Vagina (tissue), 2 donors: ENCODE data around the gene PDE7B. TPM values are rescaled to one million over a fixed set of nuclear protein-coding genes. Genes with fewer than 3 reads are reported as not detected.

Source experiments
- DNase-seq, 2 donors: peaks; one replicate each; pipeline ENCODE4 v3.0.0-alpha.2; 2017; ENCODE audit errors: extremely low spot score in 2 of 2
- H3K27ac ChIP-seq: fragments of 200-600 bp; sonication (generic); one replicate; pipeline ENCODE4 v1.5.1; 2019
- H3K27me3 ChIP-seq: fragments of 200-600 bp; sonication (generic); one replicate; pipeline ENCODE4 v1.5.1; 2019
- H3K36me3 ChIP-seq, 2 donors: fragments of 200-600 bp; sonication (generic); one replicate each; pipeline ENCODE4 v1.5.1; 2017 to 2019
- H3K4me1 ChIP-seq: fragments of 200-600 bp; sonication (generic); one replicate; pipeline ENCODE4 v1.5.1; 2019
- H3K4me3 ChIP-seq, 2 donors: fragments of 200-600 bp; sonication (generic); 1 replicate in 1 of 2; 2 replicates in 1 of 2; pipeline ENCODE4 v1.5.1; 2016 to 2019
- H3K9me3 ChIP-seq: fragments of 200-600 bp; sonication (generic); one replicate; pipeline ENCODE4 v1.5.1; 2019
- POLR2A ChIP-seq, 2 donors: fragments of 450-650 bp; IDR thresholded peaks; one replicate each; pipeline ENCODE4 v1.6.1; 2017; ENCODE audit warnings: antibody characterized with exemption in 2 of 2, mild to moderate bottlenecking in 2 of 2, moderate library complexity in 2 of 2
- POLR2AphosphoS5 ChIP-seq, 2 donors: sonication (generic); formaldehyde crosslinking; IDR thresholded peaks; one replicate each; pipeline ENCODE4 v1.9.0; 2017; ENCODE audit warnings: antibody characterized with exemption in 2 of 2, mild to moderate bottlenecking in 2 of 2, low read depth in 1 of 2; ENCODE audit not compliant: insufficient read depth in 1 of 2
- intact Hi-C: fragments of 100-400 bp; cut with DNase I; formaldehyde crosslinking; loops from one replicate; pipeline ENCODE4 v1.15.1; 2023
- total RNA-seq: library from RNA; depleted of rRNA; stranded (reverse); fragments of >200 nt; gene quantifications from one replicate; pipeline ENCODE4 v1.2.3, GENCODE V29; 2016
- TF ChIP-seq, protein P1 (sequence below), 3 experiments: fragments of 450-650 bp in 2 of 3; fragments of 200-600 bp in 1 of 3; sonication (generic) in 1 of 3; IDR thresholded peaks; one replicate each; pipeline ENCODE4 v1.5.1; 2017 to 2019; ENCODE audit warnings: antibody characterized with exemption in 3 of 3, mild to moderate bottlenecking in 2 of 3, moderate library complexity in 2 of 3

Gene PDE7B
- total RNA-seq, 1 donor from 2014 or later = 6.9 TPM

GRCh38 chr6:135941275-135942025, 89.9 kb downstream of the PDE7B start:
- TF ChIP-seq, protein P1, sequence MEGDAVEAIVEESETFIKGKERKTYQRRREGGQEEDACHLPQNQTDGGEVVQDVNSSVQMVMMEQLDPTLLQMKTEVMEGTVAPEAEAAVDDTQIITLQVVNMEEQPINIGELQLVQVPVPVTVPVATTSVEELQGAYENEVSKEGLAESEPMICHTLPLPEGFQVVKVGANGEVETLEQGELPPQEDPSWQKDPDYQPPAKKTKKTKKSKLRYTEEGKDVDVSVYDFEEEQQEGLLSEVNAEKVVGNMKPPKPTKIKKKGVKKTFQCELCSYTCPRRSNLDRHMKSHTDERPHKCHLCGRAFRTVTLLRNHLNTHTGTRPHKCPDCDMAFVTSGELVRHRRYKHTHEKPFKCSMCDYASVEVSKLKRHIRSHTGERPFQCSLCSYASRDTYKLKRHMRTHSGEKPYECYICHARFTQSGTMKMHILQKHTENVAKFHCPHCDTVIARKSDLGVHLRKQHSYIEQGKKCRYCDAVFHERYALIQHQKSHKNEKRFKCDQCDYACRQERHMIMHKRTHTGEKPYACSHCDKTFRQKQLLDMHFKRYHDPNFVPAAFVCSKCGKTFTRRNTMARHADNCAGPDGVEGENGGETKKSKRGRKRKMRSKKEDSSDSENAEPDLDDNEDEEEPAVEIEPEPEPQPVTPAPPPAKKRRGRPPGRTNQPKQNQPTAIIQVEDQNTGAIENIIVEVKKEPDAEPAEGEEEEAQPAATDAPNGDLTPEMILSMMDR (IDR thresholded peaks at IDR 0.05) = no peak
- no peak for TF ChIP-seq POLR2AphosphoS5 (IDR thresholded peaks at IDR 0.05; ENCODE audit: insufficient read depth in 1 of 2, low read depth in 1 of 2)
- TF ChIP-seq POLR2A (IDR thresholded peaks at IDR 0.05) = no peak
- no peaks in the 10 kb centered on the region for H3K27me3 ChIP-seq
- no peak for DNase-seq
- no peak overlapping the region for H3K4me3 ChIP-seq
- peaks cover 8% of the 10 kb centered on the region for H3K4me1 ChIP-seq
- intact Hi-C loops = no loop called here
- no peaks in the 10 kb centered on the region for H3K36me3 ChIP-seq
- no peaks in the 10 kb centered on the region for H3K9me3 ChIP-seq
- no peak overlapping the region for H3K27ac ChIP-seq

DNA sequence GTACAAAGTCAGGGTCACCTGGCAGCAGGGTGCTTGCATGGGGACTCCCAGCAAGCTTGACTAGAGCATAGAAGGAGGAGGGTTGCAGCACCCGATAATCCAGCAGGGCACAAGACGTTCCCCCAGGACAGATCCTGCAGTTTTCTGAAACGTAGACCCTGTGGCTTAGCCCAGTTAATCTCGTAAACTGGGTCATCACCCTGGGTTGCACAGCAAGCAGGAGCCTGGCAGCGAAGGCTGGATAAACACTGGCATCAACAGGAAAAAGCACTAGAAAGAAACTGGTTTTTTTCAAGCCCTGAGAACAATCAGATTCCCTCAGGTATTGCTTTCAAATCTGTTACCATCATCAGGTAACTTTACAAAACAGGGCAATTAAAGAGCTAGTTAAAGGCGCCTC, 92.6 kb downstream of the PDE7B start:
- Histone ChIP-seq H3K27me3 (no peaks in the 10 kb centered on the region), H3K4me1 (peaks cover 4% of the 10 kb centered on the region), H3K4me3 (no peak overlapping the region), H3K27ac (no peak overlapping the region), H3K9me3 (no peaks in the 10 kb centered on the region), H3K36me3 (no peaks in the 10 kb centered on the region)
- intact Hi-C loops = no loop called here
- DNase-seq = no peak
- no peak for TF ChIP-seq POLR2A (IDR thresholded peaks at IDR 0.05)
- TF ChIP-seq POLR2AphosphoS5 (IDR thresholded peaks at IDR 0.05; ENCODE audit: insufficient read depth in 1 of 2, low read depth in 1 of 2) = no peak
- TF ChIP-seq, protein P1 (IDR thresholded peaks at IDR 0.05) = no peak

DNA sequence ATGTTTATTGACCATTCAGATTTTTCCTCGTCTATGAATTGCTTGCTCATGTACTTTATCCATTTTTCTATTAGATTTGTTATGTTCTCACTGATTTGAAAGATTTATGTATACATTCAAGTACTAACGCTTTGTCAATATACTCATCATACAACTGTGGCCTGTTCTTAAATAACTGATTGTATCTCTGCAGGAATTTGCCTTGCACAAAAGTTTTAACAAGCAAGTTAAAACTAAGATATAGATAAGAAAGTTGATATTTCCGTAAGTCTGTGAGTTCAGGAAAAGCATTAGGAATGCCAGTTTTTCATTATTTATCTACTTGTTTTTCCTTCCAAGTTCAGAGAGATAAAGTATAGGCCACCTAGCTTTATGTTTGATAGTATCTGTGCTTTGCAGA, 95.2 kb downstream of the PDE7B start:
- TF ChIP-seq POLR2AphosphoS5 (IDR thresholded peaks at IDR 0.05; ENCODE audit: insufficient read depth in 1 of 2, low read depth in 1 of 2) = no peak
- TF ChIP-seq POLR2A (IDR thresholded peaks at IDR 0.05) = no peak
- TF ChIP-seq, protein P1 (IDR thresholded peaks at IDR 0.05) = no peak
- intact Hi-C loops = no loop called here
- no peaks in the 10 kb centered on the region for H3K4me1 ChIP-seq
- no peak overlapping the region for H3K4me3 ChIP-seq
- no peaks in the 10 kb centered on the region for H3K36me3 ChIP-seq
- no peak overlapping the region for H3K27ac ChIP-seq
- no peak for DNase-seq
- no peaks in the 10 kb centered on the region for H3K9me3 ChIP-seq
- no peaks in the 10 kb centered on the region for H3K27me3 ChIP-seq

GRCh38 chr6:135950669-135951068, 99.2 kb downstream of the PDE7B start:
- intact Hi-C loops = no loop called here

DNA sequence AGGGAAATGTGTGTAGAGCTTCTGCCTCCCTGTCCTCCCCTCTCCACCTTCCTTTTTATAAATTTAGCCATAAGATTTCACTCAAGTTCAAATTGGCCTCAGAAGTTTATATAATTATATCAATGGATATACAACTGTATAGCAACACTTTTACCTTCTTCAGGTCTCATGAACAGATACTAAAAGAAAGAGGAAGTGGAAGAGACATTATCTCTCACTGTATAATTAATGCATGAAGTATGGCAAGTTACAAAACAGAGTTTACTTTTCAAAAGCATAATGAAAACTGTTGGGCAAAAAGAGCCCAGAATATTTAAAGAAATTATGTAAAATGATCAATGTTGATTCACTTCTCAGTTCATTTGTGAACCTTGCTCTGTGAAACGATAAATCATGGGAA, 99.7 kb downstream of the PDE7B start:
- H3K4me1 ChIP-seq = no peaks in the 10 kb centered on the region
- H3K4me3 ChIP-seq = no peak overlapping the region
- TF ChIP-seq, protein P1 (IDR thresholded peaks at IDR 0.05) = no peak
- no peak for TF ChIP-seq POLR2AphosphoS5 (IDR thresholded peaks at IDR 0.05; ENCODE audit: insufficient read depth in 1 of 2, low read depth in 1 of 2)
- no peak for TF ChIP-seq POLR2A (IDR thresholded peaks at IDR 0.05)
- no peak for DNase-seq
- H3K9me3 ChIP-seq = no peaks in the 10 kb centered on the region
- H3K27ac ChIP-seq = no peak overlapping the region
- intact Hi-C loops = no loop called here
- no peaks in the 10 kb centered on the region for H3K36me3 ChIP-seq
- no peaks in the 10 kb centered on the region for H3K27me3 ChIP-seq

More at GRCh38 chr6:135950669-135951068, 99.2 kb downstream of the PDE7B start:
- H3K27ac ChIP-seq = no peak overlapping the region
- no peak overlapping the region for H3K4me3 ChIP-seq
- no peaks in the 10 kb centered on the region for H3K36me3 ChIP-seq
- no peaks in the 10 kb centered on the region for H3K9me3 ChIP-seq
- no peaks in the 10 kb centered on the region for H3K4me1 ChIP-seq
- no peak for DNase-seq
- no peak for TF ChIP-seq POLR2A (IDR thresholded peaks at IDR 0.05)
- TF ChIP-seq, protein P1 (IDR thresholded peaks at IDR 0.05) = no peak
- TF ChIP-seq POLR2AphosphoS5 (IDR thresholded peaks at IDR 0.05; ENCODE audit: insufficient read depth in 1 of 2, low read depth in 1 of 2) = no peak
- no peaks in the 10 kb centered on the region for H3K27me3 ChIP-seq
